GM12878 (cell line): Measurements from ENCODE around the gene XPO6.

ENCODE experiments used
- BCLAF1 ChIP-seq: fragments of 450-650 bp; IDR thresholded peaks from 2 replicates; pipeline ENCODE4 v1.6.1; 2017; ENCODE audit warnings: antibody characterized with exemption, mild to moderate bottlenecking, moderate library complexity
- CREB1 ChIP-seq: IDR thresholded peaks from 2 replicates; pipeline ENCODE4 v1.6.1; 2012; ENCODE audit warnings: low read depth, mild to moderate bottlenecking, inconsistent platforms
- CTCF ChIP-seq, 3 experiments: IDR thresholded peaks in 2 of 3; conservative IDR thresholded peaks in 1 of 3; 2 replicates each; pipeline ENCODE4 v1.5.1; 2011; ENCODE audit warnings: low read depth in 3 of 3, low read length in 3 of 3, mild to moderate bottlenecking in 3 of 3, control low read depth in 2 of 3, moderate library complexity in 2 of 3, inconsistent platforms in 1 of 3, mixed read lengths in 1 of 3; ENCODE audit not compliant: control insufficient read depth in 2 of 3, insufficient read depth in 1 of 3; ENCODE audit errors: extremely low read depth in 1 of 3
- JUND ChIP-seq: IDR thresholded peaks from 2 replicates; pipeline ENCODE4 v1.6.1; 2012; ENCODE audit warnings: low read depth, mild to moderate bottlenecking, low read length, improper control_type of control experiment, moderate library complexity
- KDM1A ChIP-seq: fragments of 200-600 bp; sonication (generic); IDR thresholded peaks from 2 replicates; pipeline ENCODE4 v1.6.1; 2016; ENCODE audit warnings: borderline replicate concordance
- POLR2AphosphoS5 ChIP-seq: IDR thresholded peaks from 2 replicates; pipeline ENCODE4 v1.6.1; 2011; ENCODE audit warnings: mild to moderate bottlenecking, low read length, inconsistent platforms
- TF ChIP-seq, protein P1 (sequence below): IDR thresholded peaks from 2 replicates; pipeline ENCODE4 v1.6.1; 2011; ENCODE audit warnings: low read depth, mild to moderate bottlenecking, low read length, moderate library complexity, borderline replicate concordance; ENCODE audit errors: extremely low read depth

DNA sequence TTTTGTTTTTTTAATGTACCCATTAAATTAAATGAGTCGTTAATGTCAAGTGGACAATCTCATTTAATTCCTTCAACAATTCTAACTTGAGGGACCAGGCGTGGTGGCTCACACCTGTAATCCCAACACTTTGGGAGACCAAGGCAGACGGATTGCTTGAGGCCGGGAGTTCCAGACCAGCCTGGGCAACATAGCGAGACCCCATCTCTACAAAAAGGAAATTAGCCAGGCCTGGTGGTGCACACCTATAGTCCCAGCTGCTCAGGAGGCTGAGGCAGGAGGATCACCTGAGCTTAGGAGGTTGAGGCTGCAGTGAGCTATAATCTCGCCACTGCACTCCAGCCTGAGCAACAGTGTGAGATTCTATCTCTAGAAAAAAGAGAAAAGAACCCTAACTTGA, 127.6 kb downstream of the XPO6 start:
- TF ChIP-seq CTCF (IDR thresholded peaks at IDR 0.05 in 2 of 3, conservative IDR thresholded peaks at IDR 0.05 in 1 of 3; ENCODE audit: control insufficient read depth in 2 of 3, extremely low read depth in 1 of 3, insufficient read depth in 1 of 3, low read depth in 3 of 3, low read length in 3 of 3) (no peak), KDM1A (no peak), CREB1 (no peak), POLR2AphosphoS5 (no peak), JUND (no peak), BCLAF1 (no peak)
- TF ChIP-seq, protein P1, sequence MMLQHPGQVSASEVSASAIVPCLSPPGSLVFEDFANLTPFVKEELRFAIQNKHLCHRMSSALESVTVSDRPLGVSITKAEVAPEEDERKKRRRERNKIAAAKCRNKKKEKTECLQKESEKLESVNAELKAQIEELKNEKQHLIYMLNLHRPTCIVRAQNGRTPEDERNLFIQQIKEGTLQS: no peak
